ENCODE measurements around the gene LSM14B.
"Not testable (repeated sequence)": the region's sequence is repeated elsewhere in the genome, so short reads cannot be mapped to it uniquely, and the experiment has no call there.

Gene LSM14B

DNA sequence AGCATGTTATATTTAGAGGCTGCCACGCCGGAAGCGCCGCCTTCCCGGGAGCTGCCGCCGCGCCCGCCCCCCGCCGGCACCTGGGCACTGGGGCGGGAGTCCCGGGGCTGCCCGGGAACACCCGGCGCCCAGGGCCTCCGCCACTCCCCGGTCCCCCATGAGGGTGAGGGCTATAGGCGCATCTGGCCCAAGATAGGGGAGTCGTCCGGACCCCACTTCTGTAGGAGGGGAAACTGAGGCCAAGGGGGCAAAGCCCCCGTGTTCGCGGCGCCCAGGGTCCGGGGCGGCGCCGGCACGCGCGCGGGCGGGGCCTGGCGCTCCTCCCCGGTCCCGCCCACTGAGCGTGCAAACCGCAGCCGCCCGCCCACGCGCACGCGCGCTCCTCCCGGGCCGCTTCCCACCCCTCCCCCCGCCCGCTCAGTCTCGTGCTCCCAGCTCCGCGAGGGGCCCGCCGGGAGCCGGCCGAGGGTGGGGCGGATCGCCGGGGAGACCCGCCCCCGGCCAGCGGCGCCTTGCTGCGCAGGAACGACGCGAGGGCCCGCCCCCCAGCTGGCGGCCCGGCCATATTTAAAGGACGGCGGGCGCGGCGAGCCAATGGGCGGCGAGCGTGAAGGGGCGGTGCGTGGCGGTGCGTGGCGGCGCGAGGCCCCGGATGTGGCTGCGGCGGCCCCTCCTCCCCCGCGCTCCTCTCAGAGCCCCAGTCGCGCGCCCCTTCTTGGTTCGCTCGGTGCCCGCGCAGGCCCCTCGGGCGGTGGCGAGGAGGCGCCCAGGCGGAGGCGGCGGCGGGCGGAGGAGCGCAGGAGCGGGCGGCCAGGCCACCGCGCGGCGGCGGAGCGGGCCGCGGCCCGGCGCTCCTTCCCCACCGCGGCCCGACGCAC, at the start of gene LSM14B:
LSM14B (plus strand) TSS at position 700 of the 878 bp plus-strand sequence. CDS start 192 bp downstream, outside the sequence.
- ATAC-seq (peak; percentile 86), DNase-seq (peak; percentile 99)

DNA sequence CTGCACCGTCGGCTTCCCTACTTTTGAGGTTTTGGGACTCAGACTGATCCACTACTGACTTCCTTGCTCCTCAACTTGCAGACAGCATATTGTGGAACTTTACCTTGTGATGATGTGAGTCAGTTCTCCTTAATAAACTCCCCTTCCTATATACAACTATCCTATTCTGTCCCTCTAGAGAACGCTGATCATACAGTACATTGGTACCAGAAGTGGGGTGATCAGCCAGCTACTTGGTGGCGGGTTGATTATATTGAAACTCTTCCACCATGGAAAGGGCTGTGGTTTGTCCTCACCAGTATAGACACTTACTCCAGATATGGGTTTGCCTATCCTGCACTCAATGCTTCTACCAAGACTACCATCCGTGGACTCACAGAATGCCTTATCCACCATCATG, 49.0 kb upstream of the LSM14B start:
- ATAC-seq: no peak
- no peak for DNase-seq

- DNase-seq (no peak), ATAC-seq (no peak)
These were observed 43.1 kb upstream of the LSM14B start for GRCh38 chr20:62079166-62079565.

DNA sequence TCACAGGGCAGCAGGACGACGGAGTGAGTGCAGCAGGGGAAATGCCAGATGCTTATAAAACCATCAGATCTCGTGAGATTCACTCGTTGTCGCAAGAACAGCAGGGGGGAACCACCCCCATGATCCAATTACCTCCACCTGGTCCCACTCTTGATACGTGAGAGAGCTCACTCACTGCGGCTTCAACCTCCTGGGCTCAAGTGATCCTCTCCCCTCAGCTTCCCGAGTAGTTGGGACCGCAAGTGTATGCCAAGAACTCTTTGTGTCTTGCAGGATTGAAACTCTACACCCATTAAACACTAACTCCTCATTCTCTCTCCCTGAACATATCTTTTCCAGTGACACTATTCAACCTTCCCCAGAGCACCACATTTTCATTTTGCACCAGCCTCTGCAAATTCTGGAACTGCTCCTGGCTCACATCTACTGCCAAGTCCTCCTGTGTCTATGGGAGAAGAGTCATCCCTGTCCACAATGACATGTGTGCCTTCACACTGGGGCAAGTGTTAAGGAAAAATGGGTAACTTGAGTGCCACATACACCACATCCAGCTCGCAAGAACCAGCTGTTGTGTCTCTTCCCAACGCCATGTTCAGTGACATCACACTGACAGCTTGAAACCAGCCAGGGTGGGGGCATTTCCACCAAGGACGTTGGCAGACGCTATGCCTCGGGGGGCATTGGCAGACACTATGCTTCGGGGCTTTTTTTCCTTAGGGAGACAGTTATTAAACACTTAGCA, 41.9 kb upstream of the LSM14B start:
- ATAC-seq (no peak), DNase-seq (no peak)

DNA sequence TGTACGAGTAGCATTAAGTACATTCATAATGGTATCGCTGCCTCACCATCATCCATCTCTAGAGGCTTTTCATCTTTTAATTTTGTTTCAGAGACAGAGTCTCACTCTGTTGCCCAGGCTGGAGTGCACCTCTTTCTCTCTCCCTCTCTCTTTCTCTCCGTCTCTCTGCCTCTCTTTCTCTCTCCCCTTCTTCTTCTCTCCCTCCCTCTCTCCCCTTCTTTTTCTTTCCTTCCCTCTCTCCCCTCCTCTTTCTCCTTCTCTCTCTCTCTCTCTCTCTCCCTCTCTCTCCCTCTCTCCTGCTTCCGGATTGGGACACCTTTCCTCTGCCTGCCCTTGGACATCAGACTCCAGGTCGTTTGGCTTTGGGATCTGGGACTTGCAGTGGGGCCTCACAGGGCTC, 39.0 kb upstream of the LSM14B start:
- DNase-seq (no peak), ATAC-seq (no peak)

- DNase-seq, ATAC-seq: not testable (repeated sequence)
These were observed 38.1 kb upstream of the LSM14B start for GRCh38 chr20:62084224-62084623.

DNA sequence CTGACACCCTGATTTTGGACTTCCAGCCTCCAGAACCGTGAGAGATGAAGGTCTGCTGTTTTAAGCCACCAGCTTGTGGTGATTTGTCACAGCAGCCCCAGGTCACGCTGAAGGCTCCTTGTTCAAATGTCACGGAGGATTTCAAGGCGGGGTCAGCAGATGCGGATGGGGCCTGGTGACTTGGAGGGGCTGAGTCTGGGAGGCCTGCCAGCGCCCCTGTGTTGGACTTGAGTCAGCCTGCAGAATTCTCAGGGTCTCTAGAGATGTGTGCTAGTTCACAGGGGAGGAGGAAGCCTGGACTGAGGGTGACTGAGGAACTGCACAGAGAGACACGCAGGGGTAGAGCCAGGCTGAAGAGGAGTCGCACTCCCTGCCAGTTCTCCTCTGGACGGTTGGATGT, 37.1 kb upstream of the LSM14B start:
- DNase-seq (no peak), ATAC-seq (no peak)

GRCh38 chr20:62087227-62087626, 35.0 kb upstream of the LSM14B start:
- DNase-seq (no peak), ATAC-seq (no peak)

GRCh38 chr20:62087632-62088031, 34.6 kb upstream of the LSM14B start:
- ATAC-seq: no peak
- DNase-seq: no peak

- DNase-seq (no peak), ATAC-seq (peak; percentile 28)
These were observed 33.8 kb upstream of the LSM14B start for GRCh38 chr20:62088258-62089127.

DNA sequence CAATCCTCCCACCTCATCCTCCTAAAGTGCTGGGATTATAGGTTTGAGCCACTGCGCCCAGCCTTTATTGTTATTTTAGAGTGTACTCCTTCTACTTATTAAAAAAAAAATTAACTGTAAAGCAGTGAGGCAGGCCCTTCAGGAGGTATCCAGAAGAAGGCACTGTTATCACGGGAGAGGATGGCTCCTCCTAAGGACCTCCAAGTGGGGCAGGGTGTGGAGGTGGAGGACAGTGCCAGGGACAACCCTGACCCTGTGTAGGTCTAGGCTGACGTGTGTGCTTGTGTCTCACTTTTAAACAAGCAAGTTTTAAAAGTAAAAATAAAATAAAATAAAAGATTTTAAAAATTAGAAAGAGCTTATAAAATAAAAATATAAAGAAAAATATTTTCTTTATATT, 32.9 kb upstream of the LSM14B start:
- DNase-seq (no peak), ATAC-seq (no peak)

- no peak for ATAC-seq
- no peak for DNase-seq
These were observed 25.6 kb upstream of the LSM14B start for GRCh38 chr20:62096421-62097380.

DNA sequence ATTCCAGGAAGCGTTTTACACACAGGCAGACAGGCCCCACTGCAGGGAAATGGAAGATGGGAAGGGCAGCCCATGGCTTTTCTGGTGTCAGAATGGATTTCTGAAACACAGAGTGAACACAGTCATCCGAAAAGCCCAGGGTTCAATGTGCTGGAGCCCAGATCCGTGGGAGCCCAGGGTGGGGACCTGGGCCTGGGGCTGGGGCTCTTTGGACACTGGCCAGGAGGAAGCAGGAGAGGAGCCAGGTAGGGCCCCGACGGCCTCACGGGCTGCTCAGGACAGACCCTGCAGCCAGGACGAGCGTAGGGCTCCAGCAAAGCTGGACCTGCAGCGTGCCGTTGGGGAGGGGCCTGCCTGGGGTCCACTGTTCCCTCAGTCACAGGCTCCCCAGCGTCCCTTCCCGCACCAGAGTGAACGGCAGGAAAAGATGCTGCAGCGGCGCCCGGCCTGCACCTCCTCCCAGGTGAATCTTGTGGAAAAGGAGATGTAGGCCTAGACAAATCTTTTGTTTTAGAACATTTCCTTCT, 24.3 kb upstream of the LSM14B start:
- ATAC-seq: no peak
- DNase-seq: no peak

DNA sequence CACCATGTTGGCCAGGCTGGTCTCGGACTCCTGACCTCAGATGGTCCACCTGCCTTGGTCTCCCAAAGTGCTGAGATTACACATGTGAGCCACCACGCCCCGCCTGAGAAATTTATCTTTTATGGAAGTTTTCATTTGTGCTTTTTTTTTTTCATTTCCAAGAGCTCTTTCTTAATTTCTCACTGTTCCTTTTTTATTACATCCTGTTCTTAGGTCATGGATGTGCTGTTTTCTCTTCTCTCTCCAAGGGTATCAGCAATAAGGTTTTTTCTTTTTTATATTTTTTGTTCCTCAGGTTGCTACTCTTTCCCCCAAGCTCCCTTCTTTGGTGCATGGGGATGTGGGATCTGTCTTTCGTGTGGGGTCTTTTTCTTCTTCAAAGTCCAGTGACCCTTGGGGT, 21.2 kb upstream of the LSM14B start:
- ATAC-seq (no peak), DNase-seq (no peak)

- ATAC-seq (no peak), DNase-seq (no peak)
These were observed 18.6 kb upstream of the LSM14B start for GRCh38 chr20:62103508-62104233.

- no peak for ATAC-seq
- no peak for DNase-seq
These were observed 18.0 kb upstream of the LSM14B start for GRCh38 chr20:62104234-62104789.

DNA sequence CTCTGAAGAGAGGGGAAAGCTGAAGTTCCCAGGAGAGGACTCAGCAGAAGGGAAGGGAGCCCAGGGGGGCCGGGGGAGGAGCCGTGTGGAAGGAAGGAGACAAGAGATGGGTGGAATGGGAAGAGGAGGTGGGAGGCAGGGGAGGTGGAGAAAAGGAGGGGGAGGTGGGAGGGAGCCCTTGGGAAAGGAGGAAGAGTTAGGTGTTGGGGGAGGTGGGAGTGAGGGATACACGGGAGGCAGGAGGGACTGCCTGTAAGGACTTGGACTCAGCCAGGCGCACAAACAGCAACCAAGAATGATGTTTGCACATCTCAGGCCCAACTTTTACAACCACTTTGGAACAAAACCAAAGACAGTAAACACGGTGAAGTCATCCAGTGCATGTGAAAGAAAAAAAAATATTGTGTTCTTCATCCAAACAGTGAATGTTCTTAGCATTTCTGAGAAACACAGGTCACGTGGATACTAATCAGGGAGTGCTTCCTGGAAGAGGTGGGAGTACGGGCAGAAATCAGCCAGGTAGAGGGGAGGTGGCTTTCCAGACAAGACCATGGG, 17.4 kb upstream of the LSM14B start:
- no peak for DNase-seq
- no peak for ATAC-seq

GRCh38 chr20:62105592-62105991, 16.7 kb upstream of the LSM14B start:
- DNase-seq: no peak
- ATAC-seq: no peak

- ATAC-seq (no peak), DNase-seq (no peak)
These were observed 11.1 kb upstream of the LSM14B start for GRCh38 chr20:62111148-62111547.

- ATAC-seq (no peak), DNase-seq (no peak)
These were observed 9.9 kb upstream of the LSM14B start for GRCh38 chr20:62112368-62112767.

Data from stimulated activated naive CD8-positive, alpha-beta T cell treated with anti-CD3 and anti-CD28 coated beads, Interleukin-15, Interleukin-2, amounts not matched to agents 100 U/mL and 50 U/mL, for 24 hours (primary cell).